WERI-Rb-1 (cell line): ENCODE measurements around the gene BCDIN3D.

Source experiments
- DNase-seq: peaks from one replicate; pipeline ENCODE4 v3.0.0-alpha.2; 2020
- H3K27ac ChIP-seq: fragments of 250-450 bp; sonication (Bioruptor Pico); 2 replicates; pipeline ENCODE4 v1.5.1; 2020; ENCODE audit warnings: mild to moderate bottlenecking, moderate library complexity
- H3K27me3 ChIP-seq: fragments of 250-450 bp; sonication (Bioruptor Pico); 2 replicates; pipeline ENCODE4 v1.5.1; 2021; ENCODE audit warnings: mild to moderate bottlenecking, low read depth, moderate library complexity; ENCODE audit not compliant: insufficient read depth, severe bottlenecking
- H3K36me3 ChIP-seq: fragments of 250-450 bp; sonication (Bioruptor Pico); 2 replicates; pipeline ENCODE4 v1.5.1; 2020; ENCODE audit warnings: mild to moderate bottlenecking, moderate library complexity
- H3K4me3 ChIP-seq: 2 replicates; pipeline ENCODE4 v1.5.1; 2011; ENCODE audit warnings: low read depth, mild to moderate bottlenecking, control low read depth, low read length
- H3K9me3 ChIP-seq: fragments of 250-450 bp; sonication (Bioruptor Pico); 2 replicates; pipeline ENCODE4 v1.5.1; 2021; ENCODE audit warnings: mild to moderate bottlenecking, moderate library complexity; ENCODE audit not compliant: severe bottlenecking
- TF ChIP-seq, protein P1 (sequence below): IDR thresholded peaks from 2 replicates; pipeline ENCODE4 v1.5.1; 2011; ENCODE audit warnings: low read depth, mild to moderate bottlenecking, control low read depth, inconsistent platforms, low read length

The BCDIN3D gene

DNA sequence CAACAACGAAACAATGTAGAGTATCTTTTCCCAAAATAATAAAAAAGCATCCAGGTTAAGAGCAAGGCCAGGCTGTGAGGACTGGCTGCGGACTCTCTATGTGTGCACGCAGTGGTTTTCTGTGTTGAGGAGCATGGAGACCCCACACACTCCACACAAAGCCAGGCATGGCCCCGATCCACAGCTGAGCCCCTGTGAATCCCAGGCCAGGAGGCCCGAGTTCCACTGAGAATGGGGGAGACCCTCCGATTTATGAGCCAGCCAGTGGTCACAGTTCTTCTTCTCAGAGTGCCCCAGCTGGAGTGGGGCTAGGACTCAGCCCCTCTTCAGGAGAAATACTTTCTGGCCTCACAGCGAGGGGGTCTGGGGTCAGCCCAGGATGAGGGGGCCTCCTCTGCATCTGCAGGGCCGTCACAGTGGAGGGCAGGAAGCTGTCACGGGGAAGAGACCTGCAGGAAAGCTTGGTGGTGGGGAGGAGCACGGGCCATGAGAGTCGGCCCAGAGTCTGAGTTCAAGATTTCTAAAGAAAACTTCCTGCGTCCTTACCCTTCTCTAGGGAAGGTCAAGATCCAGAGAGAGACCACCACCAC lies 34.8 kb downstream of the BCDIN3D start:
- Histone ChIP-seq H3K27me3 (no peaks in the 10 kb centered on the region), H3K9me3 (no peaks in the 10 kb centered on the region), H3K27ac (no peak overlapping the region), H3K4me3 (no peak overlapping the region), H3K36me3 (no peaks in the 10 kb centered on the region)
- TF ChIP-seq, protein P1, sequence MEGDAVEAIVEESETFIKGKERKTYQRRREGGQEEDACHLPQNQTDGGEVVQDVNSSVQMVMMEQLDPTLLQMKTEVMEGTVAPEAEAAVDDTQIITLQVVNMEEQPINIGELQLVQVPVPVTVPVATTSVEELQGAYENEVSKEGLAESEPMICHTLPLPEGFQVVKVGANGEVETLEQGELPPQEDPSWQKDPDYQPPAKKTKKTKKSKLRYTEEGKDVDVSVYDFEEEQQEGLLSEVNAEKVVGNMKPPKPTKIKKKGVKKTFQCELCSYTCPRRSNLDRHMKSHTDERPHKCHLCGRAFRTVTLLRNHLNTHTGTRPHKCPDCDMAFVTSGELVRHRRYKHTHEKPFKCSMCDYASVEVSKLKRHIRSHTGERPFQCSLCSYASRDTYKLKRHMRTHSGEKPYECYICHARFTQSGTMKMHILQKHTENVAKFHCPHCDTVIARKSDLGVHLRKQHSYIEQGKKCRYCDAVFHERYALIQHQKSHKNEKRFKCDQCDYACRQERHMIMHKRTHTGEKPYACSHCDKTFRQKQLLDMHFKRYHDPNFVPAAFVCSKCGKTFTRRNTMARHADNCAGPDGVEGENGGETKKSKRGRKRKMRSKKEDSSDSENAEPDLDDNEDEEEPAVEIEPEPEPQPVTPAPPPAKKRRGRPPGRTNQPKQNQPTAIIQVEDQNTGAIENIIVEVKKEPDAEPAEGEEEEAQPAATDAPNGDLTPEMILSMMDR, result no peak
- no peak for DNase-seq

DNA sequence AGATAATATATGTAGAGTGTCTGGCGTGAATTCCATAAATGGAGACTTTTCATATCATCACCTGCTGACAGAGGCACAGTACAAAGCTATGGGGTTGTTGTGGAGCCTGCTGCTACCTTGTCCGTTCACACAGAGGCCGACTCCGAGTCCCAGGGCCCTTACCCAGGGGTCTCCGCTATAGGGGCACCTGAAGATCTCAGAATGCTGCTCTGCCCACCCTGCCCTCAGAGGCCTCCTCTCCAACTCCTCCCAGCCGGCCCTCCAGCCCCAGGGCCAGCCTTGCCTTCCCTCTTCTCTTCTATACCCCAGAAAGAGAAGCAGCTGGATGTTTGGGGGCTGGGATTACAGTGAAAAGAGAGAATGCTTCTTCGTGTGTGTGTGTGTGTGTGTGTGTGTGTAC lies 36.0 kb downstream of the BCDIN3D start:
- TF ChIP-seq, protein P1, result no peak
- Histone ChIP-seq H3K4me3 (no peak overlapping the region), H3K27ac (no peak overlapping the region), H3K36me3 (no peaks in the 10 kb centered on the region), H3K9me3 (no peaks in the 10 kb centered on the region), H3K27me3 (no peaks in the 10 kb centered on the region)
- DNase-seq, result no peak

DNA sequence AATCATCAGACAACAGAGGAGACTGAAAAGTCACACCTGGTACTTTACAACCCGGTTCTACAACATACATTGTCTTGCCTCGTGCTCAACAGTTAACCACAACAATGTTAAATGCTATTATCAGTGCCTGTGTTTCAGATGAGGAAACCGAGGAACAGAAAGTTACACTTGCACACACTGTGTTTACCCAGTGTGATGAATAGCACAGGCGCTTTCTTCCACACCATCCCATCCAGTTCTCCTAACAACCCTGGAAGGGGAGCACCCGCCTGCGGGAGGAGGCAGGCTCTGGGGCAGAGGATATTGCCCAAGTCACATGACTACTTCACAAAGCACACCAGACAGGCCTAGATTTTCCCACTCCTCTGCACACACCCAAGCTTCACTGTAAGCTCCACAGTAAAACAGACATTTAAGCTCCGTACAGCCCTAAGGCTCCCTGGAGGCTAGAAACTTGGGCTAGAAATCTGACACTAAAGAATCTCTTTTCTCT lies 36.5 kb downstream of the BCDIN3D start:
- Histone ChIP-seq H3K27ac (no peak overlapping the region), H3K9me3 (no peaks in the 10 kb centered on the region), H3K27me3 (no peaks in the 10 kb centered on the region), H3K4me3 (no peak overlapping the region), H3K36me3 (no peaks in the 10 kb centered on the region)
- TF ChIP-seq, protein P1, result no peak
- DNase-seq, result no peak

DNA sequence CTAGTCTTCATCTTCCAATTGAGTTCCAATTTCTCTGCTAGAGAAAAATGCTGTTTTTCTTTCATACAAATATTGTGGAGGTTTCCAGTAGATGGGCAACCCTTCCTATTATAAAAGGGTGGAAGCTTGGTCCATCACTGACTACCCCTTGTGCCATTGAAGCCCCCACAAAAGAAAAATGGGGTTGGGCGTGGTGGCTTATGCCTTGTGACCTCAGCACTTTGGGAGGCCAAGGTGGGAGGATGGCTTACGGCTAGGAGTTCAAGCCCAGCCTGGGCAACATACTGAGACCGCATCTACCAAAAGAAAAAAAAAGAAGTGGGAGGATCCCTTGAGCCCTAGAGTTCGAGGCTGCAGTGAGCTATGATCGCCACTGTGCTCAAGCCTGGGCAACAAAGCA lies 37.5 kb downstream of the BCDIN3D start:
- no peaks in the 10 kb centered on the region for H3K36me3 ChIP-seq

DNA sequence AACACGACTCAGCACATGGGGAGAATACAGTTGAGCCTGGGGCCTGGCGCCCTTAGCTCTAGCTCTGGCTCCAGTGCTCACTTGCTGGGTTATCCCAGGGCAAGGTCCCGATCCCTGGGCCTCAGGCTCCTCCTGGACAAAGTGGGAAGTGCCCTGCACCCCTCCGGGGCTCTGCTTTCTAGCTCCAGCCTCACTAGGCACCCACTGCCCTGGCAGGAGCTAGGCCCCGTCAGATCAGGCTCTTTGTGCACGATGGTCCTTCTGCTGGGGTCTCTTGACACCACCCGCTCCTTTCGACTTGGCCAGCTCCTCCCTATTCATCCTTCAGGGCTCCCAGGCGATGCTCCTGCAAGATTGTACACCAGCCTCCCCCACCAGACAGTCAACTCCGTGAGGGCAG lies 38.1 kb downstream of the BCDIN3D start:
- no peak for DNase-seq
- H3K4me3 ChIP-seq, result no peak overlapping the region
- TF ChIP-seq, protein P1, result no peak
- H3K27me3 ChIP-seq, result no peaks in the 10 kb centered on the region
- H3K27ac ChIP-seq, result no peak overlapping the region
- no peaks in the 10 kb centered on the region for H3K36me3 ChIP-seq
- no peaks in the 10 kb centered on the region for H3K9me3 ChIP-seq

More for the DNA sequence above, 37.5 kb downstream of the BCDIN3D start:
- TF ChIP-seq, protein P1, result no peak
- no peak overlapping the region for H3K4me3 ChIP-seq
- no peaks in the 10 kb centered on the region for H3K27me3 ChIP-seq
- no peaks in the 10 kb centered on the region for H3K9me3 ChIP-seq
- no peak for DNase-seq
- no peak overlapping the region for H3K27ac ChIP-seq
